Left ventricle myocardium inferior (tissue), 1 donor: Measurements from ENCODE around the gene MYBPC3. TPM values are rescaled to one million over a fixed set of nuclear protein-coding genes. Genes with fewer than 3 reads are reported as not detected.
A peak's percentile ranks its signal among the peaks of the same experiment; 100 is the strongest.
"Not testable (repeated sequence)": the region's sequence is repeated elsewhere in the genome, so short reads cannot be mapped to it uniquely, and the experiment has no call there.

Experiments
- DNase-seq: peaks from one replicate; pipeline ENCODE4 v3.0.0-alpha.2; 2020
- H3K27ac ChIP-seq: fragments of 200-600 bp; replicated peaks from 2 replicates; pipeline ENCODE4 v1.8.0; 2021
- H3K27me3 ChIP-seq: fragments of 200-600 bp; 2 replicates; pipeline ENCODE4 v1.8.0; 2021; ENCODE audit warnings: low read depth
- H3K36me3 ChIP-seq: fragments of 200-600 bp; 2 replicates; pipeline ENCODE4 v1.8.0; 2021
- H3K4me1 ChIP-seq: fragments of 200-600 bp; 2 replicates; pipeline ENCODE4 v1.8.0; 2021
- H3K4me3 ChIP-seq: fragments of 200-600 bp; 2 replicates; pipeline ENCODE4 v1.8.0; 2021; ENCODE audit warnings: mild to moderate bottlenecking, moderate library complexity
- H3K9me3 ChIP-seq: fragments of 200-600 bp; replicated peaks from 2 replicates; pipeline ENCODE4 v1.8.0; 2021
- CTCF ChIP-seq: fragments of 200-600 bp; IDR thresholded peaks from 2 replicates; pipeline ENCODE4 v1.8.0; 2021; ENCODE audit warnings: antibody characterized with exemption, mild to moderate bottlenecking, borderline replicate concordance
- intact Hi-C: fragments of 100-400 bp; cut with micrococcal nuclease; formaldehyde crosslinking; loops from one replicate; pipeline ENCODE4 v1.11.0; 2022
- total RNA-seq: library from RNA; stranded (reverse); fragmentation: NEBNext Ultra II Directional; extraction: Animal tissue kit (Norgen Biotek cat#: 25700); gene quantifications from one replicate; pipeline ENCODE4 v1.2.1, GENCODE V29; 2021
- donor health status: DM: no; HTN: yes; CAD: no; lungs with severe emphysema.

MYBPC3 gene
- total RNA-seq, 1 donor from 2014 or later: 2,538 TPM

GRCh38 chr11:47324520-47324919 lies 28.0 kb downstream of the MYBPC3 start:
- peaks cover 55% of the 10 kb centered on the region for H3K36me3 ChIP-seq
- H3K27me3 ChIP-seq: no peaks in the 10 kb centered on the region
- DNase-seq: no peak
- no peak overlapping the region for H3K27ac ChIP-seq
- intact Hi-C loops: no loop called here
- H3K9me3 ChIP-seq: no peaks in the 10 kb centered on the region
- H3K4me3 ChIP-seq: no peak overlapping the region
- no peak for TF ChIP-seq CTCF
- H3K4me1 ChIP-seq: peaks cover 25% of the 10 kb centered on the region

GRCh38 chr11:47318166-47318565 lies 34.3 kb downstream of the MYBPC3 start:
- intact Hi-C loops: no loop called here
- DNase-seq: no peak
- H3K4me1 ChIP-seq: peaks cover 3% of the 10 kb centered on the region
- no peak overlapping the region for H3K27ac ChIP-seq
- H3K36me3 ChIP-seq: peaks cover 76% of the 10 kb centered on the region
- H3K27me3 ChIP-seq: no peaks in the 10 kb centered on the region
- no peaks in the 10 kb centered on the region for H3K9me3 ChIP-seq
- no peak for TF ChIP-seq CTCF
- no peak overlapping the region for H3K4me3 ChIP-seq

DNA sequence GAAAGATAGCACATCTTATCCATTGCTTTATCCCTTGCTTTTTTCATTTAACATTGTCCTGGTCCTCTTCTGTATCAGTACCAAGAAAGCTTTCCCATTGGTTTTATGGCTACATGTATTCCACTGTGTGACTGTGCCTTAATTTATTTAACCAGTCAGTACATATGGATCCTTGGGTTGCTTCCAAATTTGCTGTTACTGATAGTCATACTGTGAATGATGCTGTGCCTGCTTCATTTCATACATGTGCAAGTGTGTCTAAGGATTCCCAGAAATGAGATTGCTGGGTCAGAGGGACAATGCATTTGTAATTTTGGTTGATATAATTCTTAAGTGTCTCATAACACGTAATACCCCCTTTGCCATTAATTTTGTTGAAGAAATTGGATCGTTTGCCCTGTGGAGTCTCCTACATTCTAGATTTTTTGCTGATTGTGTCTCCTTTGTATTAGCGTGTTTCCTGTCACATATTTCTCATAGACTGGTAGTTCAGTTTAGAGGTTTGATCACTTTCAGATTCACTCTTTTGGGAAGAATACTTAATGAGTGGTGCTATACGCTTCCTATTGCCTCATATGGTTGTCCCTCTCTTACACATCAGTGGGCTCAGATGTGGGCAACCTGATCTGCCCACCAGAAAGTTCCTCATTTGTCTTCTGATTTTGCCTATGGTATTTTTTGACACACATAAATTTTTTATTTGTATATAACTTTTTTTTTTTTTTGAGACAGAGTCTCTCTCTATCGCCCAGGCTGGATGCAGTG lies 35.3 kb downstream of the MYBPC3 start:
- DNase-seq: no peak
- Histone ChIP-seq H3K27me3 (no peaks in the 10 kb centered on the region), H3K4me3 (no peak overlapping the region), H3K36me3 (peaks cover 85% of the 10 kb centered on the region), H3K9me3 (no peaks in the 10 kb centered on the region), H3K4me1 (peaks cover 3% of the 10 kb centered on the region), H3K27ac (no peak overlapping the region)
- TF ChIP-seq CTCF: no peak
- intact Hi-C loops: no loop called here

DNA sequence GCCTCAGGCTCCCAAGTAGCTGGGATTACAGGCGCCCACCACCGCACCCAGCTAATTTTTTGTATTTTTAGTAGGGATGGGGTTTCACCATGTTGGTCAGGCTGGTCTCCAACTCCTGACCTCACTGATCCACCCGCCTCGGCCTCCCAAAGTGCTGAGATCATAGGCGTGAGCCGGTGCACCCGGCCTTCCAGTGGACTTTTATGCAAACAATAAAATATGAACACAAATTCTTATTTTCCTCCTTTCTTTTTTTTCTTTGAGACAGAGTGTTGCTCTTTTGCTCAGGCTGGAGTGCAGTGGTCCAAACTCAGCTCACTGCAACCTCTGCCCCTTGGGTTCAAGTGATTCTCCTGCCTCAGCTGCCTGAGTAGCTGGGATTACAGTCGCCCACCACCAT lies 36.0 kb downstream of the MYBPC3 start:
- H3K27ac ChIP-seq, DNase-seq, H3K4me3 ChIP-seq, H3K4me1 ChIP-seq, H3K9me3 ChIP-seq, intact Hi-C loops, H3K27me3 ChIP-seq: not testable (repeated sequence)
- H3K36me3 ChIP-seq: peaks cover 93% of the 10 kb centered on the region

- DNase-seq: no peak
- Histone ChIP-seq H3K27me3 (no peaks in the 10 kb centered on the region), H3K4me3 (no peak overlapping the region), H3K36me3 (peaks cover 100% of the 10 kb centered on the region), H3K4me1 (peaks cover 3% of the 10 kb centered on the region), H3K9me3 (no peaks in the 10 kb centered on the region), H3K27ac (no peak overlapping the region)
- no peak for TF ChIP-seq CTCF
- intact Hi-C loops: no loop called here
Observed at GRCh38 chr11:47314992-47315391, 37.5 kb downstream of the MYBPC3 start.

DNA sequence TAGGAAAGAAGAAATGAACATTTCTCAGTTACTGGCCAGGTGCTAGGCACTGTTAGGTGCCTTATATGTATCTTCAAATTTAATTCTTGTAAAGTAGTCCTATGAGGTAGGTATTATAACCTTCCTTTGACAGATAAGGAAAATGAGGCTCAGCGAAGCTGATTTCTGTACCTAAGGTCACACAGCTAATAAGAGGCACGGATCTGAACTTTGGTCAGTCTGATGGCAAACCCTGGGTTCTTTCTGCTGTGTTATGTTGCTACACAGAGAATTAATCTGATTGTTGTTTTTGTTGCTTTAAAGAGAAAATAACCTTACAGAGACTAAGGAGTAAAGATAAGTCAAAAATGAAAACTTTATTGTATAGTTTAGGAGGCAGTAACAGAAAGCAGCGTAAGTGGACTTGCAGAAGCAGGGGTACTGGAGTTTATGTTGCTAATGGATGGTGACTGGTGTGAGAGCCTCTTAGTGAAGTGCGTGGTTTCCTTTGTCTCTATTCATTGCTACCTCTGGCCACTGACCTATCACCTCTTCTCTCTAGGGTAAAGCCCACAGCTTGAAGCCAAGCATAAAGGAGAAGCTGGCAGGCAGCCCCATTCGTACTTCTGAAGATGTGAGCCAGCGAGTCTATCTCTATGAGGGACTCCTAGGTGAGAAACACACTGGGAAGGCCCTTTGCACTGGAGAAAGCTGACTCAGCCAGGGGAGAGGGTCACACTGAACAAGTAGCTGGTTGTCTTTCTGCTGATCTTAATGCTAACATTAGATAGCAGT lies 44.3 kb downstream of the MYBPC3 start:
- Histone ChIP-seq H3K4me1 (peaks cover 34% of the 10 kb centered on the region), H3K27ac (peak overlapping the region; percentile 90), H3K4me3 (no peak overlapping the region), H3K36me3 (peaks cover 91% of the 10 kb centered on the region), H3K9me3 (peaks cover 5% of the 10 kb centered on the region), H3K27me3 (no peaks in the 10 kb centered on the region)
- TF ChIP-seq CTCF: no peak
- intact Hi-C loops: no loop called here
- no peak for DNase-seq
